ENCODE data around the gene CD300LF.

Gene CD300LF

GRCh38 chr17:74712756-74713155 is at the start of gene CD300LF:
TSS of gene CD300LF (minus strand) at chr17:74712923. CDS start at chr17:74712866, 57 bp downstream.
- no peak for DNase-seq

GRCh38 chr17:74761931-74762330 is 49.2 kb upstream of the CD300LF start:
- no peak for DNase-seq

DNA sequence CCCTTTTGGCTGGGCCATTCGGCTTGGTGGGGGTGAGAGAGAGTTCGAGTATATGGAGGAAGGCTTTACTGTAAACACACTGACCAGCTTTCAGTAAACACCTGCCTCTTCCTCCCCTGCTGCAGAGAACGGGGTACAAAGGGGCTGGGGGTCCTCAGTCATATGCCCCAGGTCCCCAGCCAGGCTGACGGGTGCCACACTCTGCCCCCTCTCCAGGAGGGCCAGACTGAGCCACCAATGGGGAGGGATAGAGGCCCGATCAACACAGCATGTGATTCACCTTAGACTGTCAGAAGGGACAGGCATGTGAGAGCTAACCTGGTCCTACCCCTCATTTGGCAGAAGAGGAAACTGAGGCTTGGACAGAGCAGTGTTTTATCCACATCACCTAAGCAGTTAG is 48.7 kb upstream of the CD300LF start:
- no peak for DNase-seq

GRCh38 chr17:74760404-74761105 is 47.8 kb upstream of the CD300LF start:
- no peak for DNase-seq

DNA sequence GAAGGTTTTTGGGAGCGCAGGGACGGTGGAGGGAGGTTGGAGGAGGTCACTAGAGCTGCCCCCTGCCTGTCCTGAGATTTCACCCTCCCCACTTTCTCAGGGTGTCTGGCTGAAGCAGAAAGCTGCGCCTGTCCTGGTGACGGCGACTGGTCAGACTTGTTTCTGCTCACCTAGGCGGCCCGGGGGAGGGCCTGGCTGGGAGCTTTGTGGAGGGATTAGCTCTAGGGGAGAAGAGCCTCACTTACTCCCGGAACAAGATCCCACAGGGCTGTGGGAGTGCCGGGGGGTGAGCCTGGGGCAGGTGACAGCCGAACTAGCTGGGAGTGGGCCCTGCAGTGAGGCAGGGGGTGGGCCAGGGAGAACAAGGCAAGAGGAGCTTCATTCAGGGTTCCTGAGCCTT is 47.2 kb upstream of the CD300LF start:
- DNase-seq: no peak

DNA sequence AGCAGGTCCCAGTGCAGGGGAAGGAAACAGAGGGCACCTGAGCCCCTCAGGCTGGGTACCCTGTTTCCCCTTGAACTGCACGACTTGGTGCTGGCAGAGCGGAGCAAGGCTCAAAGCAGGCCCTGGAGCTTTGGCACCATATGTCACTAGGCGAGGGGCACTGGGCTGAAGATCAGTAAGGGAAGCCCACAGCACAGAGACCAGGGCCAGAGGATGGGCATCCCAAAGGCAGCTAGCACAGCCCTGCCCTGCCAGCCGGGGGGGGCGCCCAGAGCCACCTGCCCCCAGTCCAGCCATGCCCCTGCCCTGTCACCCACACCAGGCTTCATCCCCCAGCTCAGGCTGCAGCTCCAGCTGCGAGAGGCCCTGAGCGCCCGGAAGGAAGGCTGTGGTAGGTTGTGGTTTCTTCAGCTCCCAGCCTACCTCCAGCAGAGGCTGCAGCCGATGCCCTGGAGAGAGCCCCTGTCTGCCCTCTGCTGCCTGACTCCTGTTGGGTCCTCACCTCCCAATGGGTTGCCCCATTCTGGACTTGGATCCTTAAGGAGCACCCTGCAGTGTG is 46.6 kb upstream of the CD300LF start:
- no peak for DNase-seq

DNA sequence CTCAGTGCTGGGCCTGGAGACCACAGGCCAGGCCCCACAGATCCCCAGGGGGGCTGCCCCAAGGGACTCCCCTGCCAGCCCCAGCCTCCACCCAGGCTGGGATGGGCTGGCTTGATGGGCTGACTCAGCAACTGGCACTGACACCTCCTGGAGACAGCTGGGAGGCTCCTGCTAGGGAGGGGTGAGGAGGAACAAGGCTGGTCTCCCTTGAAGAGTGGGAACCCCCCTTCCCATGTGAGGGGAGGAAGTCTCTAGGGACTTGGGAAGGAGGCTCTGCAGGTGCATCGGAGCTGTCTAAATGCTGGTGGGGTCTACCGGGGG is 46.1 kb upstream of the CD300LF start:
- DNase-seq: no peak

DNA sequence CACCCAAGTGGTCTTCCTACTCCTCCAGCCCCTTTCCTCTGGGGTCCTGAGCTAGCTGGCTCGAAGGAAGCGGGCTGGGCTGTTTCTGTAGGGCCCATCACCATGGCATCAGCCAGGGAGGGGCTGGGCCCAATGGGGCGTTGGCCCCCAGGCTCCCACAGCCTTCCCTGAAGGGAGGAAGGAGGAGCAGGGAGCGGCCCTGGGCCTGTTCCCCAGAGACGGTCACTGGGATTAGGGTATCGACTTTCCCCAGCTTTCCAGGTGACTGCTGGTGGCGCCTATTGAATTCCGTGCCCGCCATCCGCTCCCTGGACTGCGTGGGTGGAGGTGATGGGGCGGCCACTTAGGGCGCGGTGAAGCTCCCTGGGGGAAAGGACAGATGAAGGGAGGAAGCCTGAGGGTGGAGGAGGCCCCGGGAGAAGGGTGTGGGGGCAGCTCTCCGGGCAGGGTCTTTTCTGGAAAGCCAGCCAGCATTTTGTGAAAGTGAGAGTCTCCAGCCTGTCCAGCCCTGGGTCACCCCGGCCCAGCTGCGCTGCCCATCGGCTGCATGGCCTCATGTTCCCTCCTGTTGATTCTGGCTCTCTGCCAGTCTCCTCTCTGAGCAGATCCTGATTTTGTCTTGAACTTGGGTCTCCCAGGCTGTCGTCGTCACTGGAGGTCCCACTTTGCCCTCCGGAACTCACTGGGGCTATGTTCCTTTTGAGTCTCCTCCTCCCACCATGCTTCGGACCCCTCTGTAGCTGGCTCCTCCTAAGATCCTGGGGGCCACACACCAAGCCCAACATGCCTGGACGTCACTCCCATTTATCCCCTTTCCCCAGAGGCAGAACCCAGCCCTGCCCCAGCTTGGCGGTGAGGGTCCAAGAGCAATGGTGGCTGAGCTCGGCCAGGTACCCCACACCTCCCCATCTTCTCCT is 45.5 kb upstream of the CD300LF start:
- no peak for DNase-seq

DNA sequence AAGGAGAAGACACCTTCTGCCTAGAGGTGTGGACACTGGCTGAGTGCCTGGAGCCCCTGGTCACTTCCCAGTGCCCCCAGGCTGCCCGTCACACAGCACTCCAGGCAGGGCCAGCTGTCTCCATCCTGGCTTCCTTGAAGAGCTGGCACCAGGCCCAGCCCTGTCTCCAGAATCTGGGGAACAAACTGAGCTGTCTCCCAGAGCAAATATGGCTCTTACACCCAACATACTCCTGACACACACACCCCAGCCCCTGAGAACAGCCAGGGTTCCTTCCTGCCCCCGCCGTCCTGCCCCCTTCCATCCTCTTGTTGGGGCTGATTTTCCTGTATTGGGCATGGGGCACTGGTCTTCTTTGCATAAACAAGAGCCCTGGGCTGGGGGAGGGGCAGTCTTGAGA is 44.8 kb upstream of the CD300LF start:
- DNase-seq: no peak

DNA sequence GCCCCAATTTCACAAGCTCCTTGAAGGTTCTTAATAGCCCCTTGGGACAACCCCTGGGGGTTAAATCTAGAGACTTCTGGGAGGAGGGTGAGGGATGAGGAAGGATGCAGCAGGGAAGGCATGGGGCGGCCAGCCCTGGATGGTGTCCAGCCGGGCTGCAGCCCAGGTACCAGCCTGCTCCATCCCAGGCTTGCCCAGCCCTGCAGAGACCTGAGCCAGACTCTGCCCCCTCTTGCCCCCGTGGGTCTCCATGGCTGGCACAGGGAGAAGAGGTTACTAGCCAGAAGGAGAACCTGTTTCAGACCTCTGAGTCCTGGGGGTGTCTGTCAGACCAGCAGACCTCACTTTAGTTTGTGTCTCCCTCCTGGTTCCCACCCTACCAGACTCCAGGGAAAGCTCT is 44.2 kb upstream of the CD300LF start:
- DNase-seq: no peak

DNA sequence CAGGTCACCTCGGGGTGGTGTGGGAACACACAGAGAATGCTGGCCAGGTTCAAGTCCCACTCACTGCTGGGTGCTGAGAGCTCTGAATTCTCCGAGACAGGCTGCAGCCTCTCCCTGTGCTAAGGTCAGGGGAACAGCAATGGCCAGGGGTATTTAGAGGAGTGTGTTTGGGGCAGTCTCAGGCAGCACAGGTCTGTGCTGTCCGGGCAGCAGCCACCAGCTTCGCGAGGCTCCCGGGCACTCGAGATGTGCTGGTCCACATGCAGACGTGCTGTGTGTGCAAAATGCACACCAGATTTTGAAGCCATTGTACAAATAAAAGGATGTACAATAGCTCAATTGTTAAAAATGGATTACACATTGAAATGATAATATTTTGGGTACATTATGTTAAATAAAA is 42.8 kb upstream of the CD300LF start:
- no peak for DNase-seq

DNA sequence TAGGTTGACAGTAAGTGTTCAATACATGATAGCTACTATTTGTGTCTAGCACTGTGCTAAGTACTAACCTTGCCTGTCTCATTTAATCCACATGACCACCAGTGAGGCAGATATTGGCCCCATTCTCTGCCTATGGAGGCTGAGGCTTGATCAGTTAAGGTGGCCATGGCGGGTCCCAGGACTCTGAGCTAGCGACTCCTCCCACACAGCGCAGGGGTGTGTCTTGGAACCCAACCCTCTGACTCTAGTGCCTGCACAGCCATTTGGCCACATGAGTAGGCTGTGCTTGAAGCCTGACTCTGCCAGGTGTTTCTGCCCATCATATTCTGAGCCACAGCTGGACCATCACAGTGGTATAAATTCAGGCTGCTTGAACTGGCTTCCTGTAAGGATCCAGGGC is 42.1 kb upstream of the CD300LF start:
- no peak for DNase-seq

- DNase-seq: no peak
Observed at GRCh38 chr17:74752822-74753401, 40.2 kb upstream of the CD300LF start.

GRCh38 chr17:74752415-74752814 is 39.7 kb upstream of the CD300LF start:
- DNase-seq: no peak

GRCh38 chr17:74750327-74751069 is 37.8 kb upstream of the CD300LF start:
- DNase-seq: no peak

DNA sequence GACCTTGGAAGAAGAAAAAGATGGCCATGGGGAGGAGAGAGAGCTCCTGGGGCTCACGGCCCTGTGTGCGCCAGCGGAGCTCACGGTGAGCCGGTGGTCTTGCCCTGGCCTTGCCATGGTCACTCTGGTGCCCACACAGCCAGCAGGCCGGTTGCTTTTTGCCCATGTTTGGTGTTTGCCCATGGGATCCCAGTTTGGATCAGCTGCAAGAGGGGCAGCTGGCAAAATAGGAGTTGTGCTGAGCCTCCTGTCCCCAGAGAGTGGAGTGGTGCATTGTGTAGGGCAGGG is 37.3 kb upstream of the CD300LF start:
- DNase-seq: no peak

GRCh38 chr17:74749279-74750038 is 36.7 kb upstream of the CD300LF start:
- no peak for DNase-seq

- peak; percentile 87 for DNase-seq
Observed at GRCh38 chr17:74748529-74749278, 36.0 kb upstream of the CD300LF start, which contains the start of gene NHERF1. TSS of gene NHERF1 (plus strand) at chr17:74748628. CDS start at chr17:74748847, 219 bp downstream.

- no peak for DNase-seq
Observed at GRCh38 chr17:74748279-74748528, 35.5 kb upstream of the CD300LF start.

DNA sequence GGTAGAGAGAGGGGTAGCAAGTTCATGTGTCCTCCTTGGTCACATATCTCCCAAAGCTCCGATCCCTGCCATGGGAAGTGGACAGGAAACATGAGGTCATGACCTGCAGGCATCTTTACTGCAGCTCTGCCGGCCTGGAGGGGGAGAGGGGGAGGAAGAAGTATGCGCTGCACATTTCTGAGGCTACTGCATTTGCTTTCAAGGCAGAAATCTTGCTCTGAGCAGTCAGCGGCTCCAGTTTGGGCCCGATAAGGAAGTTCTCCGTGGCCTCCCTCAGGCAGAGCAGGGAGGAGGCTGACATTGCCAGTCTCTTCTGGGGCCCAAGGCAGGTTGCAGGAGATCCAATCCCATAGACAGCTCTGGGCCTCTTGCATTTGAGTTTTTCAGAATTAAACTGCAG is 34.2 kb upstream of the CD300LF start:
- DNase-seq: peak; percentile 88

DNA sequence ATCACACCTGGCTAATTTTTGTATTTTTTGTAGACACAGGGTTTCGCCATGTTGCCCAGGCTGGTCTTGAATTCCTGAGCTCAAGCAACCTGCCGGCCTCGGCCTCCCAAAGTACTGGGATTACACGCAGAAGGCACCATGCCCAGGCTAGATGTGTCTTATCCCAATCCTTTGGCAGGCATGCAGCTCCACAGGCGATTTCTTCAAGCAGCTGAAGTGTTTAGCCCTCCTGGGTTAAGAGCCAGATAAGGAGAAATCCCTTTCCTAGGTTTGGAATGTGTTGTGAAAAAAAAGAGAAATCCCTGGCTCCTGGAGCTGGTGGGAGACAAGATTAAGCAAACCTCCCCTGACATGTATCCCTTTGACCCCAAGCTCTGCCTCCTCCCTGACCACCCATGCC is 33.7 kb upstream of the CD300LF start:
- peak; percentile 87 for DNase-seq

Data from T1000 (cell line).